ENCODE results near the gene THRSP.

Gene THRSP

GRCh38 chr11:78100676-78101472 lies 37.2 kb downstream of the THRSP start:
- no peak for DNase-seq

GRCh38 chr11:78109081-78110015 lies 45.7 kb downstream of the THRSP start:
- no peak for DNase-seq

GRCh38 chr11:78110351-78110750 lies 46.7 kb downstream of the THRSP start:
- DNase-seq = no peak

GRCh38 chr11:78110830-78111229 lies 47.2 kb downstream of the THRSP start:
- no peak for DNase-seq

GRCh38 chr11:78111298-78111697 lies 47.6 kb downstream of the THRSP start:
- no peak for DNase-seq

GRCh38 chr11:78112582-78113275 lies 49.1 kb downstream of the THRSP start:
- no peak for DNase-seq

Measured in SHP77 treated with DMSO at 0.1 percent for 48 hours (cell line).